Dedifferentiated amniotic fluid mesenchymal stem cell (primary cell): ENCODE data around the gene TNNT2.

Experiments used
- DNase-seq: peaks from one replicate; pipeline ENCODE4 v3.0.0-alpha.2; 2016; ENCODE audit errors: extremely low spot score

Gene TNNT2

DNA sequence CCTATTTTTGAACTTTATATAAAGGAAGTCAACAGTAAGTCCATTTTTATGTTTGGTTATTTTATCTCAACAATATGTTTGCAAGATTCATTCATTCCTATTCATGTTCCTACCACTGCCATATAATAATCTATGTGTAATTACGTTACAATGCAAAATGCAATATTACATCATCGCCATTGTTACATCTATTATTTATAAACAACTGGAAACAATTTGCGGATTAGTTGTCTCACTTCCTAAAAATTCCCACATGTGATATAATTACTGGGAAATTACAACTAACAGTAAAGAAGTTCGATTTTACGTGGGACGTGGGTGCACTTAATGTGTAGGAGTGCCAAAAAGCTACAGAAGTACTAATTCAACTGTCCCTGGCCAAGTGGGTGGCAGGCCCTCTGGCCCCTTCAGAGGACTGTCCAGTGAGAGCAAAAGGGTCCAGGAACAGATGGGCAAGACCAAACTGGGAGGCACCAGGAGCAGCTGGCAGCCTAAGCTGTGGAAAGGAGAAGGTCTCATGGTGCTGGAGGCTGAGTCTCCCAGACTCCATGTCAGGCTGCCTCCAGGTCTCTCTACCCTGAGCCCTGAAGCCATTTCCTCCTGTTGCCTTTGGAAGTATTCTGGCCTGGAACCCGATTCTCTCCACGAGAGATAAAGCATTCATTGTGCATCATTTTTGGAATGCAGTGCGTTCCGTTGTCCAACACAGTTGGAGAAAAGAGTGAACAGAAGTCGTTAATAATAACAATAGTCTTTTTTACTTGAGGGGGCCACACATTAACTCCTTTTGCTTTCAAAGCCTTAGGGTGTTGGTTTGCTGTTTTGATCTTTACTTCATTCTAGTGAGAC is 42.9 kb downstream of the TNNT2 start:
- DNase-seq: no peak

GRCh38 chr1:201332616-201333335 is 44.7 kb downstream of the TNNT2 start:
- no peak for DNase-seq

GRCh38 chr1:201332021-201332420 is 45.5 kb downstream of the TNNT2 start:
- no peak for DNase-seq

- no peak for DNase-seq
Measured at GRCh38 chr1:201331166-201331565, 46.3 kb downstream of the TNNT2 start.

DNA sequence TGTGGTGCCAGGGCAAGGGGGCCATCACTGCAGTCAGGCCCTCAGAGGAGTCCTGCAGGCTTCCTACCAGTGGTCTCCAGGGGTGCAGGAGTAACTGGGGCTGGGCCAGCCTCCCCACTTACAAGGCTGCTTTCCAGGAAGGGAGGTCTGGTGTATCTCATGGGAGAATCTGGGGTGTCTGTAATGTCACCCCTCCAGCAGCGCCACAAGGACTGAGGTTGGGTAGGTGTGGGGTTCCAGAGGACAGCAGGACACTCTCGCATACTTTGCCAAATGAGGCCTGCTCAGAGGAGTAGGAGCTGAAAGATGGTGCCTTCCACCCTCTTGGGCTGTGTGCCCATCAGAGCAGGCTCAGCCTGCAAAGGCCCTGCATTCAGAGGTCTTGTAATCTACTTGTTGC is 46.9 kb downstream of the TNNT2 start:
- DNase-seq: no peak

GRCh38 chr1:201329801-201330200 is 47.7 kb downstream of the TNNT2 start:
- DNase-seq: no peak

- no peak for DNase-seq
Measured at GRCh38 chr1:201329286-201329685, 48.2 kb downstream of the TNNT2 start.

- DNase-seq: no peak
Measured at GRCh38 chr1:201328576-201328975, 48.9 kb downstream of the TNNT2 start.

GRCh38 chr1:201327687-201328240 is 49.7 kb downstream of the TNNT2 start:
- DNase-seq: no peak

- DNase-seq: no peak
Measured at GRCh38 chr1:201326710-201327109, 50.8 kb downstream of the TNNT2 start.

GRCh38 chr1:201325678-201326060 is 51.8 kb downstream of the TNNT2 start:
- DNase-seq: no peak

- no peak for DNase-seq
Measured at GRCh38 chr1:201324821-201325677, 52.4 kb downstream of the TNNT2 start.

DNA sequence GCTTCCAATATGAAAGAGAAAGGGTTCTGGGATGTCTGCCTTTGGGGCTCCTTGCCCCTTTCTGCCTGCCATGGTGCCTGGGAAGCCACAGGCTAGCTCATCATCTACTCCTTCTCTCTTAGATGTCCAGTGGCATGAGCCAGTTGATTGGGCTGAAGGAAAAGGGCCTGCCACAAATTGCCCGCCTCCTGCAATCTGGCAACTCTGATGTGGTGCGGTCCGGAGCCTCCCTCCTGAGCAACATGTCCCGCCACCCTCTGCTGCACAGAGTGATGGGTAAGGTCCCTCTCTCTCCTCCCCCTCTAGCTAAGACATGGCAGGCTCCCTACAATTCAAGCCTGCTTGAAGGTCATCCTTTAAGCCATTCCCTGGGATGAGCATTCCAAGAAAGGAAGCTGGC is 53.2 kb downstream of the TNNT2 start:
- no peak for DNase-seq

GRCh38 chr1:201322653-201323510 is 54.6 kb downstream of the TNNT2 start:
- DNase-seq: no peak

- DNase-seq: no peak
Measured at GRCh38 chr1:201321826-201322390, 55.6 kb downstream of the TNNT2 start.

- DNase-seq: no peak
Measured at GRCh38 chr1:201320168-201320788, 57.2 kb downstream of the TNNT2 start.

DNA sequence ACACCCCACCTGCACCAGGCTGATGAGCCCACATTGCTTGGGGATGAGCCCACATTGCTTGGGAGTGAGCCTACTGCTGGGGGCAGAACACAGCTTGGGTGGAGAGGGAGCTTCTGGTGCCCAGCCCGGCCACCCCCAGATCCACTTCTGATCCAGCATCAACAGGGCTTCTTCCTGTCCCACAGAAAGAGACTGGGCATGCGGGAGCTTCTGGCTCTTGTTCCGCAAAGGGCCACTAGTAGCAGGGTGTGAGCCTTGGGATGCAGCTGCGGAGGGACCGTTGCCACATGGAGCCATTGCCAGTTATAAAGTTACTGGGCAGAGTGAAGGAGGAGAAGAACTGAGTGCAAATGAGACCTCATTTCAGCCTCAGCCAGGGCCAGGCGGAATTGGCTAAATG is 57.8 kb downstream of the TNNT2 start:
- no peak for DNase-seq

DNA sequence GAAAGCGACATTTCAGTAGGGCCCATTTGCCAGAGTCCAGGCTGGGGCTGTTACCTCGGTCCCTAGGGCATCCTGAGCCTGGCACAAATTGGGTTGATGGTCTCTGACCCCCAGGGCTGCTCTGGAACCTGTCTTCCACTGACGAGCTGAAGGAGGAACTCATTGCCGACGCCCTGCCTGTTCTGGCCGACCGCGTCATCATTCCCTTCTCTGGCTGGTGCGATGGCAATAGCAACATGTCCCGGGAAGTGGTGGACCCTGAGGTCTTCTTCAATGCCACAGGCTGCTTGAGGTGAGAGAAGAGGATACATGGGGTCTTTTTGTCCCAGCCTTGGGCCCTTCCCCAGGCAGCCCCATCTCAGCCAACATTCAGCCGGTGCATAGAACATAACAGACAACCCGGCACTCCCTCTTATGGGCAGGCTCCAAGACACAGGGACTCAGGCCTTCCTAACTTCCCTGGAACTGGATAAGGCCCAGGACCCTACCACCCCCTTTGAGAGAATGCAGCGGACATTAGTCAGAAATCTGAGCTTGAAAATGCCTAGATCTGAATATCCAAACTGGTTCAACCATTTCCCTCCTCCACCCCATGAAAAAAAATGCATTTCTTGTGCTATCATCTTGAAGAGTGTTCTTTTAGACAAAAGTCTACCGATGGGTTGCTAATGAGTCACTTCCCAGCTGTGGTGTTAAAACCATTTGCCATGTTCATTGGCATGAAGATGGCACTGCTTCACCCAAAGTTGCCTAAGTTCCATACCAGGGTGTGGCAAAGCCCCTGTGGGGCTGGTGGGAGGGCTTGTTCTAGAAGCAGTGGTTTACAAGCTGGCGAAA is 58.8 kb downstream of the TNNT2 start:
- no peak for DNase-seq

DNA sequence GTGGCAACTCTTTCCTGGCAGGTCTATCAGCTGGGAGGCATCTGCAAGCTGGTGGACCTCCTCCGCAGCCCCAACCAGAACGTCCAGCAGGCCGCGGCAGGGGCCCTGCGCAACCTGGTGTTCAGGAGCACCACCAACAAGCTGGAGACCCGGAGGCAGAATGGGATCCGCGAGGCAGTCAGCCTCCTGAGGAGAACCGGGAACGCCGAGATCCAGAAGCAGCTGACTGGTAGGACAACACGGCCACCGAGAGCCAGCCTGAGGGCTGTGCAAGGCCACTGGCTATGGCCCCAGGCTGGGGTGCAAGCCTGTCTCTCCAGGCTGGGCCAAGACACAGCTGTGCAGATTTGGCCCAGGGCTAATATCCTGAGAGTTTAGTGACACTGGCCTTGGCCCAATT is 59.9 kb downstream of the TNNT2 start:
- DNase-seq: no peak
